Fibroblast of skin of abdomen (primary cell): ENCODE data around the gene MRTFB.

Source experiments
- DNase-seq: peaks from one replicate; pipeline ENCODE4 v3.0.0-alpha.2; 2013

Gene MRTFB

DNA sequence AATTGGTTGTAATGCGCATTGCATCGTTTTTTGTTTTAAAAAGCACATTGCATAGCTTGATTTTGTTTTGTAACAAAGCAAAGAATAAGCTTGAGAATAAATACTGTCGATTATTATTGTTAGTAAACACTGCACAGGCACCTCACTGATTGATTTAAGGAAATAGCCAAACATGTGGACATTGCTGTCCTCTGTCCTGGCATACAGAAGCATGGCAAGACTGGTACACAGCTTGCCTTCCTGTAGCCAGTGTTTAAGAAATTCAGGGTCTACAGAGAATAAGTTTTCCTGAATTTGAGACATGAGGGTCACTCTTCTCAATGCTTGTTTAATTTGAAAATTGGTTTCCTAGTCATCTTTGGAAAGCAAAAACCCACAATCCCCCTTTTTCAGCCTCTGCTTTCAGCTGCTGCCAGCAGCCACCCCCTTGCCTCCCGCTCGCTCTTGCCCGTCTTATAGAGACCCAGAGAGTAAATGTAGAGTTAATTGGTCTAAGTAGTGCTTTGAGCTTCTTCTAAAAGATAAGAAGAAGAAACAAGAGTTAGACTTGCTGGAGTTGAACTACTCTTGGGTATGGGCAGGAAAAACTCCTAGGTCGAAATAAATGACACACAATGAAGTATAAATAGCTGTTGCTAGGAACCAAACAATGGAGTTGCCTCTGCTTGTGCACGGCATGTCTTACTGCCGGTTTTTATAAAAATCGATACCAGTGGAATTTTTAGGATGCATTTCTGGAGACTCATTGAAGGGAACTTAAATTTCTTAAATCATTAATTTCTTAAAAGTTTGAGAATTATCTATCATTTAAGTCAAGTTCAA, 116.6 kb downstream of the MRTFB start:
- DNase-seq: no peak

DNA sequence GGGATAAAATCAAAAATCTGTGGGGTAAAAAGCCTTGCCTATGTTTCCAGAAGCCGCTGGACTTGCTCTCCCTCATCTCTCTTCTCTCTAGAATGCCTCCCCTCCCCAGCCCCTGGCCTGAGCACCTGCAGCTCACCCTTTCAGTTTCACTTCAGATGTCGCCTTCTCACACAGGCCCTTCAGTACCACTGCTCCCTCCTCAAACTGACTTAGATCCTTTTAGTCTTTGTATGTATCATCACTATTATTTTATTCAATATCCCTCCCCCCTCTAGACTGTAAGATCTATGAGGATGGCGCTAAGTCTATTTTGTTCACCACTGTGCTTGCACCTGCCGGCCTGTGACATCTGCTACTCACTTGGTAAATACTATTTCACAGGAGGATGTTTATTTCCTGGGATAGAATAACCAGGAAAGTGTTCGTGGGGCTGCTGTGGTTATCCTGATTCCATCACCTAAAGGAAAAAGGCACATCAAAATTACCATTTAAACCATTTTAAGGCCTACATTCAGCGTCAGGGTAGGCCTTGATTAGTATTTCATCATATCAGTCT, 122.3 kb downstream of the MRTFB start:
- no peak for DNase-seq

DNA sequence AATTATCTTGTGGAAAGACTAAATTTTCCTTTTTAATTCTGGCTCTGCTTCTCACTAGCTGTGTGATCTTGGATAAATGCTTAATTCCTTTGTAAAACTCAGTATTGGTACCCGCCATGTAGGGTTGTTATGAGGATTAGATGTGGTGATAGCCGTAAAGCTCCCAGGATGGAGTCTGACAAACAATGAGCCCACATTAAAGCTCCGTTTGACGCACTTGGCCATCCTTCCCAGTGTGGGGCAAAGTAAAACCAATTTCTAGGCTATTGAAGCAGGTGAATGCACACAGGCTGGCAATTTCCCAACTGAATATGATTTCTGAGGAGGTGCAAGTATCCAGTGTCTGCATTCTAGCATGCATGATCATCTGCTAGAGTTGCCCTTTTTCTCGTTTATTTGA, 123.6 kb downstream of the MRTFB start:
- no peak for DNase-seq

DNA sequence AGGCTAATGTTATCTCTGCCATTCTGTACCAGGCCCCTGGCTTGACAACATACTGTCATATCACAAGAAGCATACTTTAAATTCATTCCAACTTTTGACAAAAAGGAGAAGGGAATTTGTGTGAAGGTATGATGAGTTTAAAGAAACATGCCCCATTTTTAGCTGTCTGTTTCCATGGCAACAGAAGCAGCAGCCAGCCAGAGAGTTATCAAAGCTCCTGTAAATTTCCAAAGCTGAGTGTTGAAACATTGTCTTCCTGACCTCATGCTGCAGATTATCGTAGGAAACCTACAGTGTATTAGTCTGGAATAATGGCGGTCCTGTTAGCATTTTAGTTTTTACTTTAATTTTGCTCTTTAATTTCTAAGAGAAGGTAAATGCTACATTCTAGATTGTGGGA, 124.9 kb downstream of the MRTFB start:
- no peak for DNase-seq

DNA sequence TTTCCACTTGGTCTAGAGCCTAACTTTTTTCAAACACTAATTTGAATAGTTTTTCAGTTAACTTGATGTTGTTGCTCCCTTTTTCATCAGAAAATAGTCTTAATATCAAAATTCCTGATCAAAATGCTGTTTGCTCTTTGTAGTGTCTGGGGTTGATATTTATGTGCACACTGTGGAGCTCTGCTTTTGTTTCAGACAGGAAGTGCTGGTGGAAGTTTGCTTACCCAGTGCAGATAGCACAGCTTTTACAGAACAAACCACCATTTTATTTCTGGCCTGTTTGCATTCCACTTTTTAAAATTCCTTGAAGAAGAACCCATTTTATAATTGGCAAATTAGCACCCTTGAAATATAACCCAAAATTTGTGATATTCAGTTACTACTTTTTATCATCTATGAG, 125.4 kb downstream of the MRTFB start:
- DNase-seq: no peak

DNA sequence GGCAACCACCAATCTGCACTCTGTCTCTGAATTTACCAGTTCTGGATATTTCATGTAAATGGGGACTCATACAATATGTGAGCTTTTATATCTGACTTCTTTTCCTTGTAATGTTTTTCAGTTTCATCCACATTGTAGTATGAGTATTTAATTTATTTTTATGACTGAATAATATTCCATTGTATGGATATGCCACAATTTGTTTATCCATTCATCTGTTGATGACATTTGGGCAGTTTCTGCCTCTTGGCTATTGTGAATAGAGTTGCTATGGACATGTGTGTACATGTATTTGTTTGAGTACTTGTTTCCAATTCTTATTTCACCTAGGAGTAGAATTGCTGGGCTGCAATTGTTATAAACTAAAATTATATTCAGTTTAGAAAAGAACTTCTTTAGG, 126.9 kb downstream of the MRTFB start:
- no peak for DNase-seq

DNA sequence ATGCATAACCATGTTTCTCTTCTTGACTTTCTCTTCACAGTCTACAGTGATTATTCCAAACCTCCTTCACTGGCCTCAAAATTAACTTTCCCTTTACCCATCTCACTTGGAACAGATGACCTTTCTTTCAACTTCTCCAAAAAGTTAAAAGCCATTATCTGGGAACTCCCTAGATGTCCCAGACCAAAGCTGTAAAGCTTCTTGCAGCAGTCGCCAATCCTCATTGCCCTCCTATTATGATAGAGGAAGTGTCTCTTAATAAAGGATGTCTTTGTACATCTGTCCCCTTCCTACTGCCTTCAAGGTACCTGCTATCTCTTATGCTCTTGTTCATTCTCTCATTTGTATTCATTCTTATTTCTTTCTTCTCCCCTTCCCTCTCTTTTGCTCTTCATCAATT, 127.5 kb downstream of the MRTFB start:
- no peak for DNase-seq

DNA sequence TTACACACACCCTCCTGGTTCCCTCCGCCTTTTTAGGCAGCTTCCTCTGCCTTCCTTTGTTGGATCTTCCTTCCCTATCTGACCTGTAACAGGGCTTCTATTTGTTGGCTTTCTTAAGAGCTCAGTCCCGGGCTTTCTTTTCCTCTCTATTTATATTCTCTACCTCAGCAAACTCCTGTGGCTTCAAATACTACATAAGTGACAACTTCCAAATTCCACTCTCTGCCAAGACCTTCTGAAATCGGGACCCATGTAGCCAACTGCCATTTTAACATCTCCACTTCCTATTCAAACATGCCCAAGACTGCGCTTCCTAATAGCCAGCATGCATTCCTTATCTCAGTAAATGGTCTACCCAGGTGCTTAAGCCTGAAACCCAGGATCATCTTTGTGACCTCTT, 128.1 kb downstream of the MRTFB start:
- DNase-seq: no peak

DNA sequence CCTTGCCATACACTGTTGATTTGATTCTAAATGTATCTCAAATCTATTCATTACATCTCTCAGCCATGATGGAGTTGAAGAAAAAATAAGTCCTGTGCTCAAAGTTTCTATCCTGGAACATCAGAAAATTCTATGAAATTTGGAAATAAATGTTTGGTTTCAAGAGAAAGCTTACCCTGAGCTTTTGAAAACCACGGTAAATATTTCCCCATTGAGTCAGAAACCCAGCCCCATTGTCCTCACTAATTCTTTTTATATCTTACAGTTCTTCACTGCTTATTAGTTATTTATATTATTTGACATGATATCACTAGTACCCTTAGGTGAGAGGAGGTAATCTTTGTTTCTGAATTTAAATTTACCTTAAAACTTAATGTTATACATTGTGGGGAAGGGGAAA, 128.5 kb downstream of the MRTFB start:
- peak; percentile 39 for DNase-seq

DNA sequence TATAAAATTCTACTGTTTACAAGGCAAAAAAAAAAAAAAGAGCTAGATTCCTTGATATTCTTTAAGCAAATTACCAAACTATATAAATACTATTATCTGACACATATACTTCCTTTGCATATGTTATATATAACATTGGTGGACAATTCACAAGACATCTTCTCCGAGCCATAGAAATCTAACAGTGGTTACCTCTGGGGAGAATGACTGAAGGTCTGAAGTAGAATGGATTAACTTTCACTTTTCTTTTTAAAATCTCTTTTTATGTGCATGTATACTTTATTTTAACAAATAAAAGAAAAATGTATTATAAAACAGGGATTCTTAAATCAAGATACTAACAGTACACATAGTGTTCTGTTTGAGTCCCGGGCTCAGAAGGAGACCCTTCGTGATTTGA, 131.0 kb downstream of the MRTFB start:
- DNase-seq: no peak

DNA sequence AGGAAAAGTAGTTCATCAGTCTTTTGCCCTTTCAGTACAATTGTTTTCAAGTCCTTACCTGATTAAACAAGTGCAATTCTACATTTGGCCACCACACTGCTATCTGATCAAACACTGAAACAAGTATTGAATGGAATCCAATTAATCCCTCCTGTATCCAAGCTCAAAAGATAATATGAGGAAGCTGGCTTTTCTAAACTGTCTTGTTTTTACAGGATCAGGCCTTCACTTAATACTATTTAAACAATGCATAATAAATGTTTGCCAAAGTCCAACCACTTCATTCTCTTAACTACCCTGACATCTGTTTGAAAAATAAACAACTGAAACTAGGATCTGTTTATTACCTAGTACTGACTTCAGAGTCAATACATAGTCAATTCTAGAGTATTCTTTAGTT, 131.6 kb downstream of the MRTFB start:
- no peak for DNase-seq

DNA sequence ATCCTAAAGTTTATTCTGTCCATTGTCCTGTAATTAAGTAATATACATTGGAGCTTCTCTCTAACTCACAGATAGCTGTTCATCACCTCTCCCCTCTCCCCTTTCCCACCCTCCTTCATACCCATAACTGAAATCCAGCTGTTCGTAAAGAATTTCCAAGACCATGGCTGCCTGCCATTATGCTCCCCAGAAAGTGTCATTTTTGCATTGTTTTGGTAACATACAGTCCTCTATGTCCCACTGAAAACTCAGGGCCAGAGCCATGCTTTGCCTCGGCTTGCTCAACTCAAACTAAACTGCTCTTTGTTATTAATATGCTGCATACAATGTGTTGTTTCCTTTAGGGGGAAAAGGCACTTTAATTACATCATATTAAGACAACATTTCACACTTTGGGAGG, 132.0 kb downstream of the MRTFB start:
- DNase-seq: no peak

DNA sequence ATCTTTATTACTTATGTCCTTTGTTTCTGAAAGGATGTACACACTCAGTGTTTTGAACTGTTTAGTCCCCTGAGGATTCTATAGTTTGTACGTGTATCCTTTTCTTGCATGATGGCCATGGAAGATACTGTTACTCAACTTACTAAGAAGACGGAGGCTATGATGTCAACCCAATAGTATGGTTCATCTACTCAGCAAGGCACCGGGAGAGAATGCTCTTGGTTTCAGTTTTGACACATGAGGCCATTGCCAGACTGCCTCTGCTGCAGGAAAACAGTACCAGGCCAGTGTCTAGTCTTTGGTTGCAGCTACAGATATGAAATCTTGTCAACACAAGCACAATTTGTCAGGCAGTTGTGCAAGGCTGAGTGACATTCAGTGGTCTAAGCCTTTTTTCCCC, 134.5 kb downstream of the MRTFB start:
- no peak for DNase-seq

DNA sequence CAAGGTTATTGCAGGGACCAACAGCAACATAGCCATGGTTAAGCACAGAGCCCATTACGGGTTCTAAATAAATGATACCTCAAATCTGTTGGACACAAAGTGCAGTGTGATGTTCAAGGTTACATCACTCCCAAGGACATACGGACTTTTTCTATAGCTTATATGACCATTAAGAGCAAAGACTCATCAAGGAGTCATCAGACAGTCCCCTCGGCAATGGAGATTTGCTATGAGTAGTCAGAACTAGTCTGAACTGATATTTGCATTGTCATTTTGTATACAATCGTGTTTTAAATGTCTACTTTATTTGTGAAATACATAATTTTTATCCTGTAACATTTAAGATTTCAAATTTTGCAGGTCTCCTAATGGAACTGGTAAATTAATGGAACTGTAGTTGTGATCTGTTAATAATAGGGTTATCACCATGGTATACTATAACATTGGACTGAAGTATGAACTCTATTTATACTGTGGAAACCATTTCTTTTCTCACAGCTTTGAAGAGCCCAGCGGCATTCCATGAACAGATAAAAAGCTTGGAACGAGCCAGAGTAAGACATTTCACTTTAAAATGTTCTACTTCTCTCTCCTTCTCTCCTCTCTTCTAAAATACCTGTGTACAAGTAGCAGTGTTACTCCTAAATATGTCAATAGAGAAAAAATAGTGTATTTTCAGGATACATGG, 140.9 kb downstream of the MRTFB start:
- no peak for DNase-seq

DNA sequence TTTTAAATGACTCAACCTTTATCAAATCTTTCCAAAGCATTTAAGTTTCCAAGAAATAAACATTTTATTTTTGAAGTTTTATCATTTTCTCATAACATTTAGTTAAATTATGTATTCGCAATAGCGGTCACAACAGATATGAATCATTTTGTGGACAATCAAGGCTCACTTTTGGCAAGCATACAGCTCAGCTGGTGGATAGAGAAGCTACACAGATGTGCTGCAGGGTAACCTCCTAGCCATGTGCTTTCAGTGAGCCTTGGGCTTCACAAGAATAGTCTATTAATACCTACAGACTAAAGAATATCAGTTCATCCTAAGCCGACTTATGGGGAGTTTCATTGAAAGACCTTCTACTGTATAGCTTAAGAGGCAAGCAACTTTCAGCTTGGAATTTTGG, 144.8 kb downstream of the MRTFB start:
- DNase-seq: no peak

DNA sequence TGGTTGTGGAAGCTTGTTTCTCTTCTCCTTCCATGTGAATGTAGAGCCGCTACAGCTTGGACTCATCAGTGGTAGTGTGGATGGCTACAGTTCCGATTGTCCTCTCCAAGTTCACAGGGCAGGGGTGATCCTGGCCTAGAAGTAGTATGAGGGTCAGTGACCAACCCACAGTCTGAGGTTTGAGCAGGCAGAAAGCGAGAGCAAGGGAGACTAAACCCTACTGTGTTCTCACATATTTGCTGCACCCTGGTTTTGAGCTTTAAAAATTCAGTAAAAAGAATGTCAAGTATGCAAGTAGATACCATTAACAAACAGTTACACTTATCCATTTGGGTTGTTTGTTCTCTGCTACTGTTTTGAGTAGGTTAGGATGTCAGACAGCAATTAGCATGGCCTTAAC, 148.9 kb downstream of the MRTFB start:
- no peak for DNase-seq

DNA sequence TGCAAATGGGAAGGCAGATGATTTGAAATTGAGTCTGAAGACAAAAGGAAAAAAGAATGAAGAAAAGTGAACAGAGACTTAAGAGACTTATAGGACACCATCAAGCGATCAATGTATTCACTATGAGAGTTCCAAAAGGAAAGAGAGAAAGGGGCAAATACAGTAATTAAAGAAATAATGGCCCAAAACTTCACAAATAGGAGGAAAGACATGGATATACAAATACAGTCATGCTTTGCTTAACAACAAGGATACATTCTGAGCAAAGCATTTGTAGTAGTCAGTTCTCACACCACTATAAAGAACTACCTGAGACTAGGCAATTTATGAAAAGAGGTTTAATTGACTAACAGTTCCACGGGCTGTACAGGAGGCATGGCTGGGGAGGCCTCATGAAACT, 152.5 kb downstream of the MRTFB start:
- no peak for DNase-seq

DNA sequence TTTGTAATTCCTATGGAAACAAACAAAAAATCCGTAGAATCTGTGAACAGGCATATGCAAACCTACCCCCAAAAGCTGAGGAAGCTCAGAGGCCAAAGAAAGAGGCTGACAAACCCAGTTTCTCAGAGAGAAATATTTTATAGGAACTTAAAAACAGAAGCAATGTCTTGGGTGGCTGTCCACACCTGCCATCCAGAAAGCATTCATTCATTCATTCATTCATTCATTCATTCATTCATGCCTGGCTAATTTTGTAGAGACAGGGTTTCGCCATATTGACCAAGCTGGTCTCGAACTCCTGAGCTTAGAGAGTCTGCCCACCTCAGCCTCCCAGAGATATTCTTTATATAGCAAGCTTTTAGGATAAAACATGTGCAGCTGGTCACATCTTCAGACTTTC, 154.3 kb downstream of the MRTFB start:
- no peak for DNase-seq

DNA sequence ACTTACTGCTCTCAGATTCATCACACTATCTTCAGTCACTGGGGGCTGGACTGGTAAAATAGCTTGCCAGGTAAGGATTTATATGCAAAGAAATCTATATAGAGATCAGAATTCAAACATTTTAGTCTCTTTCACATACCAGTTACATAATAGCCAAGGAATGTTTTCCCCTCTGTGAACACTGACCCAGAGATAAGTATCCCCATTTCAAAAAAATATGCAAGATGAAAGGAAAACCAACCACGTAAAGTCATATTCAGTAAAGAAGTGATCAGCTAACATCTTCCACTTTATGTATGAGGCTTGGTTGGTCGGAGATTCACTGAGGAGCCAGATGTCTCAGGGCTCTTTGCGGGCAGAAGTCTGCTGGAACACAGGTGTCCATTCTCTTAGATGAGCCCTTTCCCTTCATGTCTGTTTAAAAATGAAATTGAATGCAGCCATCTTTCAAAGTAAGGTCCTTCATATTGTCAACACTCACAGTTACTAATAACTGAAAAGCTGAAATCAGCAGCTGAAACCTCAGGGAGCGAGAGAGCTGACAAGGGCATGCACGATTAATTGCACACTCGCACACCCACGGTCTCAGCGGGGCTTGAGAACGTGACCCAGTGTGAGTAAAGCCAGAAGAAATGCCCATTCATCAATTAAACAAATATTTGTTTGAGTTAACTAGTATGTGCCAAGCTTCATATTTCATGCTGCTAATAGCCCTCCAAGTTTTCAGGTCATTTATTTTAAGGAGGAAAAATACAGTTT, 161.2 kb downstream of the MRTFB start:
- DNase-seq: peak; percentile 67

DNA sequence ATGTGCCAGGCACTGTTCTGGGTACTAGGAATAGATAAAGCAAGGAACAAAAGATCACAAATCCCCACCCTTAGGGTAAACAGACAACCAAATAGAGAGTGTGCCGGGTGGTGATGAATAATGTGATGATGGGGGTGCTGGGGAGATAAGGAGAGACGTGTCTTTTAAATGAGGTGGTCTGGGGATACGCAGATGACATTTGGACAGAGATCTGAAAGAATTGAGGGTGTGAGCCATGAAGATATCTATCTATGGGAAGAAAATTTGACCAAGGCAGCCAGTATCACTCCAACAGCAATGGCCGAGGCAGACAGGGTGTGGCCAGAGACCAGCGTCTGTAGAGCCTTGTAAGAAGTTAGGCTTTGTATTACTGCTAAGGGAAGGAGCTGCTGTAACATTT, 165.3 kb downstream of the MRTFB start:
- DNase-seq: no peak

DNA sequence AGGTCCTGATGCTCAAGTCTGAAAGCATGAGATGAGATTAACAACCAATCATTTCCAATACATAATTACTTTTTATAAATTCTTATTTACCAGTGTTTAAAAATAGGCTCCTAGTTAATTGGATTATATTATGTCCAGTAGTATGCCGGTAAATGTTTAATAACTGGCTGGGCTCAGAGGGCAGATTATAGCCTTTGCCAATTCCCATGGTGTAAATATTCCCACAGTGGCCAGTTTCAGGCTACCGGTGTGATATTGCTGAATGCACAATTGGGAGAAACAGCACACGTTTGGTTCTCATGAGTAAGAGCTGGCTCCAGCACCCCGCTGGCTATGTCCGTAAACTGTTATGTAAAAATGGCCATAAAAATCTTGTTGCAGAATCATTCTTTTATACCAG, 167.6 kb downstream of the MRTFB start:
- no peak for DNase-seq

DNA sequence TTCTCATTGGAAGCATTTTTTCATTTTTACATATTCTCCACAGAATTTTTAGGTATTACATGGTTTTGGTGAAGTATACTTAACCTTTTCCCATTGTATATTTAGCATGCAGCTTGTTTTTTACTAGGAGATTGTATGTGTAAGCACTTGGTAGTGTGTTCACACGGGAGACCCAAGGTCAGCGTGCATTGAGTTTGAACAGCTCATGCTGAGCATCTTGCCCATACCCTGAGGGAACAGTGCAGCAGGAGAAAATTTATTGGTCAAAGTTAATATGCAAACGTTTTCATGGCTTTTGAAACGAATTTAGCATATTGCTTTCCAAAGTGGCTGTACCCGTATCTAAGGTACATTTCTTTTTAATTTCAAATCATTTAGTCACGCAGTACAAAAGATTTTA, 168.7 kb downstream of the MRTFB start:
- no peak for DNase-seq

DNA sequence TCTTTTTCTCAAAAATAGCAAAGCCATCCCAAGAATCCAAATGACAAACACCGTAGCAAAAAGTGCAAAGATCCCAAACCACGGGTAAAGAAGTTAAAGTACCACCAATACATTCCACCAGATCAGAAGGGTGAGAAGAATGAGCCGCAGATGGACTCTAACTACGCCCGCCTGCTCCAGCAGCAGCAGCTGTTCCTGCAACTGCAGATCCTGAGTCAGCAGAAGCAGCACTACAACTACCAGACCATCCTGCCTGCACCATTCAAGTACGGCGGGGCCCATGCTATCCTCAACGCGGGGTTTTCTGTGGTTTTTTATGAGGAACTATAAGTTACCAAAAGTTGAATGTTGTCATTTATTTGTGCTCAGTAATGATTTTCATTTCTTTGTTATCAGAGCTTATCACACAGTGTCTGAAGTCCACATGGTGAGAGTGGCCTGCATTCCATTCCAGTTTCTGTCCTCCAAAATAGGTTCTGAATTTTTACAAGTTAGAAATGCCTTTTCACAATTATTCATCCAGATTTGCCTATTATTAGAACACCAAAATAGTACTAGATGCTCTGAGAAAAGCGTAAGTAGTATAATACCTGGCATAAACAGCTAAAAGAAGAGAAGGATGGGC, 169.2 kb downstream of the MRTFB start:
- peak; percentile 52 for DNase-seq
